Hypothalamus (tissue), 51 donors: ENCODE measurements around the gene TGFBR2.
A peak's percentile ranks its signal among the peaks of the same experiment; 100 is the strongest.

ENCODE experiments used
- DNase-seq, 51 donors: peaks; one replicate each; lab custom pipeline; 2025; lab: John Stamatoyannopoulos, UW

Gene TGFBR2

GRCh38 chr3:30687930-30688570 is 81.6 kb downstream of the TGFBR2 start:
- no peak for DNase-seq

GRCh38 chr3:30688776-30689641 is 82.6 kb downstream of the TGFBR2 start:
- peak in 3 of 51 donors; percentile 9 to 41 (median 14) for DNase-seq

- DNase-seq = no peak
These were observed 83.8 kb downstream of the TGFBR2 start for GRCh38 chr3:30690199-30690598.

- no peak for DNase-seq
These were observed 85.0 kb downstream of the TGFBR2 start for GRCh38 chr3:30691249-30691880.

GRCh38 chr3:30691944-30692343 is 85.5 kb downstream of the TGFBR2 start:
- no peak for DNase-seq

GRCh38 chr3:30692498-30693130 is 86.2 kb downstream of the TGFBR2 start:
- DNase-seq = peak in 1 of 51 donors; percentile 34

- DNase-seq = peak in 18 of 51 donors; percentile 6 to 69 (median 25)
These were observed 87.2 kb downstream of the TGFBR2 start for GRCh38 chr3:30693470-30694120.

- DNase-seq = no peak
These were observed 87.7 kb downstream of the TGFBR2 start for GRCh38 chr3:30694148-30694547.

GRCh38 chr3:30694668-30695067 is 88.3 kb downstream of the TGFBR2 start:
- no peak for DNase-seq

GRCh38 chr3:30695302-30696061 is 89.1 kb downstream of the TGFBR2 start:
- no peak for DNase-seq

GRCh38 chr3:30696403-30696819 is 90.0 kb downstream of the TGFBR2 start:
- DNase-seq = peak in 13 of 51 donors; percentile 6 to 63 (median 29)

GRCh38 chr3:30696896-30697295 is 90.5 kb downstream of the TGFBR2 start:
- no peak for DNase-seq

GRCh38 chr3:30698549-30698948 is 92.1 kb downstream of the TGFBR2 start:
- DNase-seq = no peak

- DNase-seq = no peak
These were observed 93.5 kb downstream of the TGFBR2 start for GRCh38 chr3:30699927-30700326.

GRCh38 chr3:30700702-30701321 is 94.4 kb downstream of the TGFBR2 start:
- DNase-seq = no peak

GRCh38 chr3:30702038-30702827 is 95.8 kb downstream of the TGFBR2 start:
- DNase-seq = no peak

GRCh38 chr3:30702828-30703397 is 96.5 kb downstream of the TGFBR2 start:
- DNase-seq = no peak
